PC-3 (cell line): ENCODE measurements around the gene FRK. TPM values are rescaled to one million over a fixed set of nuclear protein-coding genes. Genes with fewer than 3 reads are reported as not detected.

Source experiments
- ATAC-seq: fragments of 200-7000 bp; cut with Tn5 transposase; 2 replicates; pipeline ENCODE4 v1.9.1; 2020; ENCODE audit warnings: mild to moderate bottlenecking, moderate library complexity
- BruUV-seq: library from RNA; stranded (reverse); fragments of 400-500 nt; replicated peaks from 2 replicates; lab custom pipeline; 2021; lab: Mats Ljungman, UMichigan
- CTCF ChIA-PET: fragments of 300-600 bp; sonication (Branson Sonifier 250); formaldehyde crosslinking; loops from one replicate; lab custom pipeline; 2022; ENCODE audit warnings: antibody characterized with exemption; lab: Charles Lee
- POLR2A ChIA-PET: fragments of 300-600 bp; sonication (Branson Sonifier 250); formaldehyde crosslinking; loops from one replicate; lab custom pipeline; 2022; ENCODE audit warnings: antibody characterized with exemption; ENCODE audit not compliant: unreplicated experiment; lab: Charles Lee
- DNase-seq: peaks from one replicate; pipeline ENCODE4 v3.0.0-alpha.2; 2015
- H2AFZ ChIP-seq: fragments of 300-600 bp; sonication (generic); 2 replicates; pipeline ENCODE4 v1.6.0; 2016; ENCODE audit warnings: antibody characterized with exemption, low read length
- H3F3A ChIP-seq: fragments of 300-600 bp; sonication (generic); one replicate; pipeline ENCODE4 v1.6.0; 2017; ENCODE audit warnings: antibody characterized with exemption, low read length, control low read depth, mild to moderate bottlenecking; ENCODE audit not compliant: unreplicated experiment
- H3K27ac ChIP-seq: fragments of 300-600 bp; sonication (generic); 2 replicates; pipeline ENCODE4 v1.5.1; 2016; ENCODE audit warnings: mild to moderate bottlenecking, low read length
- H3K27me3 ChIP-seq: fragments of 300-600 bp; sonication (generic); 2 replicates; pipeline ENCODE4 v1.6.1; 2016; ENCODE audit warnings: low read length, mixed read lengths
- H3K36me3 ChIP-seq: fragments of 300-600 bp; sonication (generic); 2 replicates; pipeline ENCODE4 v1.6.1; 2016; ENCODE audit warnings: low read depth, mixed run types, low read length, mixed read lengths
- H3K4me1 ChIP-seq: fragments of 300-600 bp; sonication (generic); 2 replicates; pipeline ENCODE4 v1.5.1; 2016; ENCODE audit warnings: low read length; ENCODE audit not compliant: insufficient read depth
- H3K4me2 ChIP-seq: fragments of 300-600 bp; sonication (generic); 2 replicates; pipeline ENCODE4 v1.6.0; 2016; ENCODE audit warnings: low read length
- H3K4me3 ChIP-seq: fragments of 300-600 bp; sonication (generic); 2 replicates; pipeline ENCODE4 v1.5.1; 2016; ENCODE audit warnings: mild to moderate bottlenecking, low read length, mixed read lengths
- H3K79me2 ChIP-seq: fragments of 300-600 bp; sonication (generic); 2 replicates; pipeline ENCODE4 v1.6.1; 2017; ENCODE audit warnings: low read length, mixed read lengths
- H3K9ac ChIP-seq: fragments of 300-600 bp; sonication (generic); 2 replicates; pipeline ENCODE4 v1.6.0; 2016; ENCODE audit warnings: mild to moderate bottlenecking, low read length
- H3K9me2 ChIP-seq: fragments of 300-600 bp; sonication (generic); replicated peaks from 2 replicates; pipeline ENCODE4 v1.6.1; 2016; ENCODE audit warnings: mixed run types, low read length, mixed read lengths
- H3K9me3 ChIP-seq: fragments of 300-600 bp; sonication (generic); 2 replicates; pipeline ENCODE4 v1.6.1; 2016; ENCODE audit warnings: low read length, mixed read lengths
- H4K20me1 ChIP-seq: fragments of 300-600 bp; sonication (generic); 2 replicates; pipeline ENCODE4 v1.6.1; 2016; ENCODE audit warnings: low read length, mixed read lengths
- EZH2 ChIP-seq: fragments of 300-600 bp; sonication (generic); IDR thresholded peaks from one replicate; pipeline ENCODE4 v1.6.1; 2017; ENCODE audit warnings: antibody characterized with exemption, mild to moderate bottlenecking, low read length; ENCODE audit not compliant: unreplicated experiment
- EZH2phosphoT487 ChIP-seq: fragments of 300-600 bp; sonication (generic); IDR thresholded peaks from 2 replicates; pipeline ENCODE4 v1.6.1; 2018; ENCODE audit warnings: mild to moderate bottlenecking, antibody characterized with exemption, low read length, borderline replicate concordance
- intact Hi-C: fragments of 100-400 bp; cut with micrococcal nuclease; formaldehyde crosslinking; loops from 2 replicates; pipeline ENCODE4 v1.9.0; 2023
- total RNA-seq: library from RNA; depleted of rRNA; stranded (reverse); fragments of >200 nt; gene quantifications from 2 replicates; pipeline ENCODE4 v1.2.3, GENCODE V29; 2014
- TF ChIP-seq, protein P1 (sequence below): fragments of 300-600 bp; sonication (generic); conservative IDR thresholded peaks from 2 replicates; pipeline ENCODE4 v1.5.1; 2017; ENCODE audit warnings: antibody characterized with exemption, low read depth, mild to moderate bottlenecking, low read length

The FRK gene
- total RNA-seq, 1 experiment from 2014 or later, result 0.66 TPM

GRCh38 chr6:116010386-116010785, 50.3 kb downstream of the FRK start:
- Histone ChIP-seq H3K36me3 (no peaks in the 10 kb centered on the region), H3F3A (no peaks in the 10 kb centered on the region), H3K27ac (no peak overlapping the region), H3K9me2 (no peaks in the 10 kb centered on the region), H3K79me2 (no peaks in the 10 kb centered on the region), H2AFZ (no peak overlapping the region), H3K4me2 (no peak overlapping the region), H3K9ac (no peak overlapping the region), H3K4me3 (no peak overlapping the region), H3K27me3 (no peaks in the 10 kb centered on the region), H4K20me1 (no peaks in the 10 kb centered on the region), H3K4me1 (peaks cover 43% of the 10 kb centered on the region), H3K9me3 (no peaks in the 10 kb centered on the region)
- CTCF ChIA-PET, result no interaction called here
- BruUV-seq, result no TSS peak
- ATAC-seq (no peak), DNase-seq (no peak)
- POLR2A ChIA-PET, result no interaction called here
- TF ChIP-seq, protein P1, sequence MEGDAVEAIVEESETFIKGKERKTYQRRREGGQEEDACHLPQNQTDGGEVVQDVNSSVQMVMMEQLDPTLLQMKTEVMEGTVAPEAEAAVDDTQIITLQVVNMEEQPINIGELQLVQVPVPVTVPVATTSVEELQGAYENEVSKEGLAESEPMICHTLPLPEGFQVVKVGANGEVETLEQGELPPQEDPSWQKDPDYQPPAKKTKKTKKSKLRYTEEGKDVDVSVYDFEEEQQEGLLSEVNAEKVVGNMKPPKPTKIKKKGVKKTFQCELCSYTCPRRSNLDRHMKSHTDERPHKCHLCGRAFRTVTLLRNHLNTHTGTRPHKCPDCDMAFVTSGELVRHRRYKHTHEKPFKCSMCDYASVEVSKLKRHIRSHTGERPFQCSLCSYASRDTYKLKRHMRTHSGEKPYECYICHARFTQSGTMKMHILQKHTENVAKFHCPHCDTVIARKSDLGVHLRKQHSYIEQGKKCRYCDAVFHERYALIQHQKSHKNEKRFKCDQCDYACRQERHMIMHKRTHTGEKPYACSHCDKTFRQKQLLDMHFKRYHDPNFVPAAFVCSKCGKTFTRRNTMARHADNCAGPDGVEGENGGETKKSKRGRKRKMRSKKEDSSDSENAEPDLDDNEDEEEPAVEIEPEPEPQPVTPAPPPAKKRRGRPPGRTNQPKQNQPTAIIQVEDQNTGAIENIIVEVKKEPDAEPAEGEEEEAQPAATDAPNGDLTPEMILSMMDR, result no peak
- no peak for TF ChIP-seq EZH2phosphoT487
- no peak for TF ChIP-seq EZH2
- intact Hi-C loops, result loop anchor here (2.0 kb wide), 1 partner anchor 50 kb away; the partner anchor contains the start of gene FRK

GRCh38 chr6:116008470-116009243, 52.0 kb downstream of the FRK start:
- Histone ChIP-seq H3K79me2 (no peaks in the 10 kb centered on the region), H3F3A (no peaks in the 10 kb centered on the region), H3K9me2 (no peaks in the 10 kb centered on the region), H4K20me1 (no peaks in the 10 kb centered on the region), H3K27ac (no peak overlapping the region), H3K4me3 (peak overlapping the region; percentile 18; the same call in 1 of the 2 replicates), H3K9ac (no peak overlapping the region), H3K9me3 (no peaks in the 10 kb centered on the region), H2AFZ (0 out of 2 replicates have a peak overlapping the region, but pooled peaks have one; percentile 16), H3K4me2 (peak overlapping the region; percentile 75), H3K36me3 (no peaks in the 10 kb centered on the region), H3K27me3 (no peaks in the 10 kb centered on the region), H3K4me1 (peaks cover 37% of the 10 kb centered on the region)
- ChIA-PET POLR2A (interaction anchor here (0.6 kb wide), 2 partner anchors 154 to 1871 kb away, joined by 4 to 6 read pairs; no protein-coding TSS in a partner anchor), CTCF (interaction anchor here (0.5 to 1.0 kb wide), 6 partner anchors 51 to 305 kb away, joined by 3 to 4 read pairs (median 3); partner anchors contain the start of genes FRK and NT5DC1)
- TF ChIP-seq, protein P1, result no peak
- no peak for TF ChIP-seq EZH2phosphoT487
- no peak for TF ChIP-seq EZH2
- intact Hi-C loops, result no loop called here
- no TSS peak for BruUV-seq
- DNase-seq (peak; percentile 41), ATAC-seq (peak; percentile 58)
